Ovary (tissue), 9 donors: Measurements from ENCODE around the gene MSMB. TPM values are rescaled to one million over a fixed set of nuclear protein-coding genes. Genes with fewer than 3 reads are reported as not detected.

Source experiments
- DNase-seq, 5 donors: peaks; one replicate each; pipeline ENCODE4 v3.0.0-alpha.2; 2019 to 2020
- H3K27ac ChIP-seq, 2 donors: fragments of 200-600 bp; one replicate each; pipeline versions ENCODE4 v1.5.1 to v1.8.0; 2019 to 2022
- H3K27me3 ChIP-seq: fragments of 200-600 bp; one replicate; pipeline ENCODE4 v1.8.0; 2022
- H3K36me3 ChIP-seq: fragments of 200-600 bp; sonication (generic); one replicate; pipeline ENCODE4 v1.5.1; 2019
- H3K4me1 ChIP-seq: one replicate; pipeline ENCODE4 v1.8.1; 2013; ENCODE audit warnings: mild to moderate bottlenecking, moderate library complexity; ENCODE audit not compliant: insufficient read depth
- H3K4me3 ChIP-seq: fragments of 200-600 bp; sonication (generic); one replicate; pipeline ENCODE4 v1.5.1; 2017
- H3K9me3 ChIP-seq, 2 donors: fragments of 200-600 bp in 1 of 2; sonication (generic) in 1 of 2; one replicate each; pipeline versions ENCODE4 v1.5.1 to v1.8.1; 2013 to 2019; ENCODE audit warnings: mild to moderate bottlenecking in 1 of 2, moderate library complexity in 1 of 2
- CTCF ChIP-seq, 3 donors: fragments of 450-650 bp in 2 of 3; fragments of 200-600 bp in 1 of 3; IDR thresholded peaks; one replicate each; pipeline versions ENCODE4 v1.5.1 to v1.8.0; 2016 to 2022; ENCODE audit warnings: antibody characterized with exemption in 3 of 3, mild to moderate bottlenecking in 1 of 3
- EP300 ChIP-seq: sonication (generic); formaldehyde crosslinking; IDR thresholded peaks from one replicate; pipeline ENCODE4 v1.6.1; 2017; ENCODE audit warnings: antibody characterized with exemption
- POLR2A ChIP-seq: fragments of 450-650 bp; IDR thresholded peaks from one replicate; pipeline ENCODE4 v1.6.1; 2017; ENCODE audit warnings: antibody characterized with exemption, mild to moderate bottlenecking, moderate library complexity
- WGBS, 3 donors: extraction: QIAGEN DNeasy Blood & Tissue Kit in 1 of 3; methylation state at CpG; one replicate each; pipeline versions ENCODE4 v1.1.5 to v1.1.7; 2013 to 2017; 5-methylcytosine and 5-hydroxymethylcytosine counted together
- intact Hi-C, 4 donors: fragments of 100-400 bp; cut with DNase I; formaldehyde crosslinking; loops; one replicate each; pipeline versions ENCODE4 v1.11.0 to v1.15.1; 2022 to 2023
- polyA plus RNA-seq, 2 donors: library from polyadenylated mRNA; stranded (reverse); fragments of 200-250 nt in 1 of 2; fragments of 350-450 nt in 1 of 2; fragmentation: Illumina TruSeq in 1 of 2; extraction: RNeasy Lipid Tissue Mini Kit (QIAGEN cat#74804) in 1 of 2; gene quantifications; one replicate each; pipeline ENCODE4 v1.2.3, GENCODE V29; 2013 to 2014
- total RNA-seq, 7 donors: library from RNA; depleted of rRNA in 2 of 7; stranded (reverse); fragments of >200 nt in 2 of 7; fragmentation: NEBNext Ultra II Directional in 3 of 7; extraction: Animal tissue kit (Norgen Biotek cat#: 25700) in 3 of 7; gene quantifications; one replicate each; pipeline versions ENCODE4 v1.1.0 to v1.2.4, GENCODE V29; 2016 to 2023
- donor health status: DM: no; HTN: no; CAD: no; lungs with moderate emphysema.
- donor health status: DM: no; HTN: no; CAD: no.
- donor health status: Bipolar disorder and iron deficiency.
- donor health status: DM: yes; HTN: yes; CAD: no.
- donor health status: DM: no; HTN: no; CAD: no.
- donor health status: DM: yes; HTN: yes; CAD: no.

MSMB gene
- total and polyA plus RNA-seq, 9 donors: not detected

- Histone ChIP-seq H3K36me3 (no peaks in the 10 kb centered on the region), H3K27ac (no peak overlapping the region), H3K4me1 (no peaks in the 10 kb centered on the region), H3K4me3 (no peak overlapping the region), H3K27me3 (no peaks in the 10 kb centered on the region), H3K9me3 (no peaks in the 10 kb centered on the region)
- 59 to 68% (median 61%) methylated on average over 6 of the region's 6 CpGs for WGBS, 3 donors
- no peak for DNase-seq
- intact Hi-C loops: no loop called here
- no peak for TF ChIP-seq EP300
- TF ChIP-seq CTCF (IDR thresholded peaks at IDR 0.05): no peak
- TF ChIP-seq POLR2A: no peak
Measured at GRCh38 chr10:46069771-46070463, 23.8 kb upstream of the MSMB start.

- TF ChIP-seq CTCF (IDR thresholded peaks at IDR 0.05) (no peak), EP300 (no peak), POLR2A (no peak)
- no peaks in the 10 kb centered on the region for H3K4me1 ChIP-seq
- DNase-seq: no peak
- H3K27me3 ChIP-seq: no peaks in the 10 kb centered on the region
- no peak overlapping the region for H3K4me3 ChIP-seq
- H3K27ac ChIP-seq: no peak overlapping the region
- no peaks in the 10 kb centered on the region for H3K36me3 ChIP-seq
- no peaks in the 10 kb centered on the region for H3K9me3 ChIP-seq
- 72 to 89% (median 87%) methylated on average over 2 of the region's 2 CpGs for WGBS, 3 donors
- intact Hi-C loops: no loop called here
Measured at GRCh38 chr10:46068905-46069304, 22.8 kb upstream of the MSMB start.

- Histone ChIP-seq H3K4me1 (no peaks in the 10 kb centered on the region), H3K27me3 (no peaks in the 10 kb centered on the region), H3K27ac (no peak overlapping the region), H3K9me3 (no peaks in the 10 kb centered on the region), H3K4me3 (no peak overlapping the region), H3K36me3 (no peaks in the 10 kb centered on the region)
- 71 to 80% (median 73%) methylated on average over 1 of the region's 1 CpG for WGBS, 3 donors
- TF ChIP-seq POLR2A (no peak), CTCF (IDR thresholded peaks at IDR 0.05) (no peak), EP300 (no peak)
- DNase-seq: no peak
- intact Hi-C loops: no loop called here
Measured at GRCh38 chr10:46068117-46068516, 22.0 kb upstream of the MSMB start.

- Histone ChIP-seq H3K9me3 (no peaks in the 10 kb centered on the region), H3K4me3 (no peak overlapping the region), H3K27me3 (no peaks in the 10 kb centered on the region), H3K36me3 (no peaks in the 10 kb centered on the region), H3K27ac (no peak overlapping the region), H3K4me1 (no peaks in the 10 kb centered on the region)
- TF ChIP-seq EP300: no peak
- no peak for TF ChIP-seq POLR2A
- TF ChIP-seq CTCF (IDR thresholded peaks at IDR 0.05): no peak
- intact Hi-C loops: no loop called here
- DNase-seq: no peak
- WGBS, 3 donors: 96 to 100% (median 98%) methylated on average over 1 of the region's 1 CpG
Measured at GRCh38 chr10:46064269-46064817, 18.3 kb upstream of the MSMB start.
